Posterior vena cava (tissue), 2 donors: ENCODE measurements around the gene APOE. TPM values are rescaled to one million over a fixed set of nuclear protein-coding genes. Genes with fewer than 3 reads are reported as not detected.
"Not testable (repeated sequence)": the region's sequence is repeated elsewhere in the genome, so short reads cannot be mapped to it uniquely, and the experiment has no call there.

Source experiments
- DNase-seq: peaks from one replicate; pipeline ENCODE4 v3.0.0-alpha.2; 2020; ENCODE audit warnings: low spot score
- intact Hi-C, 2 donors: fragments of 100-400 bp; cut with DNase I; formaldehyde crosslinking; loops; one replicate each; pipeline versions ENCODE4 v1.14.1 to v1.14.2; 2022 to 2023
- total RNA-seq, 2 donors: library from RNA; stranded (reverse); fragmentation: NEBNext Ultra II Directional; extraction: Animal tissue kit (Norgen Biotek cat#: 25700); gene quantifications; one replicate each; pipeline ENCODE4 v1.2.1, GENCODE V29; 2021
- donor health status: DM: yes; HTN: yes; CAD: no.
- donor health status: DM: yes; HTN: yes; CAD: no.

Gene APOE
- total RNA-seq, 2 donors from 2014 or later: 16.8 to 57.8 TPM

GRCh38 chr19:44903602-44904425, 1.8 kb upstream of the APOE start:
- intact Hi-C loops: loop anchor here in 1 of 2 donors (2.0 kb wide), 1 partner anchor 47 kb away; no protein-coding TSS in a partner anchor

GRCh38 chr19:44904426-44904994, 1.1 kb upstream of the APOE start:
- intact Hi-C loops: loop anchor here in 1 of 2 donors (2.0 kb wide), 1 partner anchor 46 kb away; no protein-coding TSS in a partner anchor
- DNase-seq: no peak

More at GRCh38 chr19:44903602-44904425, 1.8 kb upstream of the APOE start:
- DNase-seq: peak; percentile 93

- intact Hi-C loops: loop anchor here in 1 of 2 donors (5.0 kb wide), 1 partner anchor 35 kb away; the partner anchor contains the start of gene APOC4
- DNase-seq: no peak
Observed at GRCh38 chr19:44907613-44908012, 2.0 kb downstream of the APOE start.

DNA sequence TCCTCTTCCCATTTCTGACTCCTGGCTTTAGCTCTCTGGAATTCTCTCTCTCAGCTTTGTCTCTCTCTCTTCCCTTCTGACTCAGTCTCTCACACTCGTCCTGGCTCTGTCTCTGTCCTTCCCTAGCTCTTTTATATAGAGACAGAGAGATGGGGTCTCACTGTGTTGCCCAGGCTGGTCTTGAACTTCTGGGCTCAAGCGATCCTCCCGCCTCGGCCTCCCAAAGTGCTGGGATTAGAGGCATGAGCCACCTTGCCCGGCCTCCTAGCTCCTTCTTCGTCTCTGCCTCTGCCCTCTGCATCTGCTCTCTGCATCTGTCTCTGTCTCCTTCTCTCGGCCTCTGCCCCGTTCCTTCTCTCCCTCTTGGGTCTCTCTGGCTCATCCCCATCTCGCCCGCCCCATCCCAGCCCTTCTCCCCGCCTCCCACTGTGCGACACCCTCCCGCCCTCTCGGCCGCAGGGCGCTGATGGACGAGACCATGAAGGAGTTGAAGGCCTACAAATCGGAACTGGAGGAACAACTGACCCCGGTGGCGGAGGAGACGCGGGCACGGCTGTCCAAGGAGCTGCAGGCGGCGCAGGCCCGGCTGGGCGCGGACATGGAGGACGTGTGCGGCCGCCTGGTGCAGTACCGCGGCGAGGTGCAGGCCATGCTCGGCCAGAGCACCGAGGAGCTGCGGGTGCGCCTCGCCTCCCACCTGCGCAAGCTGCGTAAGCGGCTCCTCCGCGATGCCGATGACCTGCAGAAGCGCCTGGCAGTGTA, 2.7 kb downstream of the APOE start:
- intact Hi-C loops: loop anchor here in 1 of 2 donors (5.0 kb wide), 1 partner anchor 34 kb away; the partner anchor contains the start of gene APOC4
- DNase-seq: no peak

- intact Hi-C loops: loop anchor here in 1 of 2 donors (5.0 kb wide), 1 partner anchor 33 kb away; the partner anchor contains the start of gene APOC4
- no peak for DNase-seq
Observed at GRCh38 chr19:44908836-44909261, 3.3 kb downstream of the APOE start.

DNA sequence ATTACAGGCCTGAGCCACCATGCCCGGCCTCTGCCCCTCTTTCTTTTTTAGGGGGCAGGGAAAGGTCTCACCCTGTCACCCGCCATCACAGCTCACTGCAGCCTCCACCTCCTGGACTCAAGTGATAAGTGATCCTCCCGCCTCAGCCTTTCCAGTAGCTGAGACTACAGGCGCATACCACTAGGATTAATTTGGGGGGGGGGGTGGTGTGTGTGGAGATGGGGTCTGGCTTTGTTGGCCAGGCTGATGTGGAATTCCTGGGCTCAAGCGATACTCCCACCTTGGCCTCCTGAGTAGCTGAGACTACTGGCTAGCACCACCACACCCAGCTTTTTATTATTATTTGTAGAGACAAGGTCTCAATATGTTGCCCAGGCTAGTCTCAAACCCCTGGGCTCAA, 4.2 kb downstream of the APOE start:
- no peak for DNase-seq
- intact Hi-C loops: loop anchor here in 1 of 2 donors (5.0 kb wide), 1 partner anchor 33 kb away; the partner anchor contains the start of gene APOC4

GRCh38 chr19:44911896-44912295, 6.3 kb downstream of the APOE start:
- intact Hi-C loops, DNase-seq: not testable (repeated sequence)

- no peak for DNase-seq
- intact Hi-C loops: no loop called here
Observed at GRCh38 chr19:44912854-44913253, 7.3 kb downstream of the APOE start.

DNA sequence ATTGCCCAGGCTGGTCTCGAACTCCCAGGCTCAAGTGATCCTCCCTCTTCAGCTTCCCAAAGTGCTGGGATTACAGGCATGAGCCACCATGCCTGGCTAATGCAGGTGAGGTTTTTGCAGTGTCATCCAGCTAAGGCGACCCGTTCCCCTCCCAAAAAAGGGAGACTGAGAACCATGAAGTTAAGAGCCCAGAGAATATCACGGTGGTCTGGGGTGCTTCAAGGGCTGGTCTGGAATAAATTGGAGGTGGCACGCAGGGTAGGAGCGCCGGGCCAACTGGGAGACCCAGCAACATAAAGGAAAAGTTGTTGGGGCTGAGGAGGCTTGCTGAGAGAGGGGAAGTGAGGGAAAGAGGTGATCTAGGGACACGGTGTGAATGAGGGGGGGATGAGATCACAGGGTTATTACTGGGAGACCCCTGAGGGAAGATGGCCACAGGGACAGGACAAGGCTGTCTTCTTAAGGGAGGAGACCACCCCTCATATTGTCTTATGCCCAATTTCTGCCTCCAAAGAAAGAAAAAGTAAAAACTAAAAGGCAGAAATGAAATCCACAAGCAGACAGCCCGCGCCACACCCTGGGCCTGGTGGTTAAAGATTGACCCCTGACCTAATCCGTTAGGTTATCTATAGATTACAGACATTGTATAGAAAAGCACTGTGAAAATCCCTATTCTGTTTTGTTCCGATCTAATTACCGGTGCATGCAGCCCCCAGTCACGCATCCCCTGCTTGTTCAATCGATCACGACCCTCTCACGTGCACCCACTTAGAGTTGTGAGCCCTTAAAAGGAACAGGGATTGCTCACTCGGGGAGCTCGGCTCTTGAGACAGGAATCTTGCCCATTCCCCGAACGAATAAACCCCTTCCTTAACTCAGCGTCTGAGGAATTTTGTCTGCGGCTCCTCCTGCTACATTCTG, 8.2 kb downstream of the APOE start:
- intact Hi-C loops, DNase-seq: not testable (repeated sequence)

DNA sequence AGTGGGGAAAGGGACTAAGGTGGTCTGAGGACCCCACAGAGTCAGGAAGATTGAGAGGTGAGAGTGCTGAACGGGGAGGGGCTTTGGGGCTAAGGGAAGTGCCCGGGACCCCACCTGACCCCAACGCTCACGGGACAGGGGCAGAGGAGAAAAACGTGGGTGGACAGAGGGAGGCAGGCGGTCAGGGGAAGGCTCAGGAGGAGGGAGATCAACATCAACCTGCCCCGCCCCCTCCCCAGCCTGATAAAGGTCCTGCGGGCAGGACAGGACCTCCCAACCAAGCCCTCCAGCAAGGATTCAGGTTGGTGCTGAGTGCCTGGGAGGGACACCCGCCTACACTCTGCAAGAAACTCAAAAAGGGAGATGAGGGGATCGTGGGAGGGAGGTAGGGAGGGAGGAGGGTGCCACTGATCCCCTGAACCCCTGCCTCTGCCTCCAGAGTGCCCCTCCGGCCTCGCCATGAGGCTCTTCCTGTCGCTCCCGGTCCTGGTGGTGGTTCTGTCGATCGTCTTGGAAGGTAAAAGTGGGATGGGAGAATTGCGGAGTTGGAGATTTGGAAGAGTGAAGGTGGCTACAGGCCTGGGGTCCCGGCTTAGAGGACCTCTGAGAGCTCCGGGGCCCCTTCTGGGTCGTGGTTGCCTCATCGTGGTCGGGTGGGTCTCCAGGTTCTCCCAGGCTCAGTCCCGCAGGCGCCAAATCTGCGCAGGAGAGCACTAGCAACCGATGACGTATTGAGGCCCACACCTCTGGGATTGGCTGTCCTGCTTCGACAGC, 9.0 kb downstream of the APOE start, which contains the start of gene APOC1:
Gene APOC1 (plus strand): TSS at position 176 of the 774 bp plus-strand sequence. CDS start 284 bp downstream, at position 460.
- peak; percentile 92 for DNase-seq
- intact Hi-C loops: not testable (repeated sequence)

DNA sequence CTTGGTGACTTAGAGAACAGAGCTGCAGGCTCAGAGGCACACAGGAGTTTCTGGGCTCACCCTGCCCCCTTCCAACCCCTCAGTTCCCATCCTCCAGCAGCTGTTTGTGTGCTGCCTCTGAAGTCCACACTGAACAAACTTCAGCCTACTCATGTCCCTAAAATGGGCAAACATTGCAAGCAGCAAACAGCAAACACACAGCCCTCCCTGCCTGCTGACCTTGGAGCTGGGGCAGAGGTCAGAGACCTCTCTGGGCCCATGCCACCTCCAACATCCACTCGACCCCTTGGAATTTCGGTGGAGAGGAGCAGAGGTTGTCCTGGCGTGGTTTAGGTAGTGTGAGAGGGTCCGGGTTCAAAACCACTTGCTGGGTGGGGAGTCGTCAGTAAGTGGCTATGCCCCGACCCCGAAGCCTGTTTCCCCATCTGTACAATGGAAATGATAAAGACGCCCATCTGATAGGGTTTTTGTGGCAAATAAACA, 18.7 kb downstream of the APOE start:
- DNase-seq: no peak
- intact Hi-C loops: no loop called here

GRCh38 chr19:44925114-44925891, 19.7 kb downstream of the APOE start:
- intact Hi-C loops: no loop called here
- DNase-seq: peak; percentile 92

DNA sequence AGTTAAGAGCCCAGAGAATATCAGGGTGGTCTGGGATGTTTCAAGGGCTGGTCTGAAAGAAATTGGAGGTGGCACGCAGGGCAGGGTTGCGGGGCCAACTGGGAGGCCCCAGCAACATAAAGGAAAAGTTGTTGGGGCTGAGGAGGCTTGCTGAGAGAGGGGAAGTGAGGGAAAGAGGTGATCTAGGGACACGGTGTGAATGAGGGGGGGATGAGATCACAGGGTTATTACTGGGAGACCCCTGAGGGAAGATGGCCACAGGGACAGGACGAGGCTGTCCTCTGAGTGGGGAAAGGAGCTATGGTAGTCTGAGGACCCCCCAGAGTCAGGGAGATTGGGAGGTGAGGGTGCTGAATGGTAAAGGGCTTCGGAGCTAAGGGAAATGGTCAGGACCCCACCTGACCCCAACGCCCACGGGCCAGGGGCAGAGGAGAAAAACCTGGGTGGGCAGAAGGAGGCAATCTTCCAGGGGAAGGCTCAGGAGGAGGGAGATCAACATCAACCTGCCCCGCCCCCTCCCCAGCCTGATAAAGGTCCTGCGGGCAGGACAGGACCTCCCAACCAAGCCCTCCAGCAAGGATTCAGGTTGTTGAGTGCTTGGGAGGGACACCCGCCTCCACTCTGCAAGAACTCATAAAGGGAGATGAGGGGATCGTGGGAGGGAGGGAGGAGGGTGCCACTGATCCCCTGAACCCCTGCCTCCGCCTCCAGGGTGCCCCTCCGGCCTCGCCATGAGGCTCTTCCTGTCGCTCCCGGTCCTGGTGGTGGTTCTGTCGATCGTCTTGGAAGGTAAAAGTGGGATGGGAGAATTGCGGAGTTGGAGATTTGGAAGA, 20.9 kb downstream of the APOE start:
- intact Hi-C loops, DNase-seq: not testable (repeated sequence)

GRCh38 chr19:44927746-44928145, 22.1 kb downstream of the APOE start:
- intact Hi-C loops: no loop called here
- DNase-seq: no peak

DNA sequence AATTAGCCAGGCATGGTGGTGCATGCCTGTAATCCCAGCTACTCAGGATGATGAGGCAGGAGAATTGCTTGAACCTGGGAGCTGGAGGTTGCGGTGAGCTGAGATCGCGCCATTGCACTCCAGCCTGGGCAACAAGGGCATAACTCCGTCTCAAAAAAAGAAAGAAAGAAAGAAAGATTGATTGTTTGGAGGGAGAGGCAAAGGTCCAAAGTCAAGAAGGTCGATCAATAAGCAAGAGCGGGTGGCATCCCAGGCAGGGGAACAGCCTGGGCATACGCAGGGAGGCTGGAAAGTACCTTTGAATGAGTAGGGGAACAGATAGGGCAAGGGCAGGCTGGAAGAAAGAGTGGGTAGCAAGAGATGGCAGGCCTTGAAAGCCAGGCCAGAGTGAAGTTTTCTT, 24.5 kb downstream of the APOE start:
- no peak for DNase-seq
- intact Hi-C loops: no loop called here

DNA sequence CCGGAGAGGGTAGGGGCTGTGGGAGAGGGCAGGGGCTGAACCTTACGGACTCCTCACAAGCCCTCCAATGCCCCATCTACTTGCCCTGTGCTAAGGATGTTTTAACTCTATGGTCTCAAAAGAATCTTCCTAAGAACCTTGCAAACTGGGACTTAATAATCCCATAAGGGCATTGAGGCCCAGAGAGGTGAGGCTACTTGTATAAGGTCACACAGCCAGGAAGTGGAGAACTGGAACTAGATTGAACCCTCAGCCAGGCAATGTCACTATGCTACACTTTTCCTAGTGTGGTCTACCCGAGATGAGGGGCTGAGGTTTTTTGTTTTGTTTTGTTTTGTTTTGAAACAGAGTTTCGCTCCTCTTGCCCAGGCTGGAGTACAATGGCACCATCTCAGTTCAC, 25.9 kb downstream of the APOE start:
- DNase-seq: no peak
- intact Hi-C loops: no loop called here
